ENCODE measurements around the gene LBP.

The LBP gene

GRCh38 chr20:38426006-38426897, 80.0 kb downstream of the LBP start:
- Histone ChIP-seq H3K9ac (ENCODE audit: low read depth in 1 of 2, low read length in 2 of 2) (no peak overlapping the region), H3K9me3 (ENCODE audit: control insufficient read depth in 2 of 2, low read length in 2 of 2) (no peaks in the 10 kb centered on the region), H3K4me1 (ENCODE audit: control insufficient read depth in 2 of 2, insufficient read depth in 2 of 2, low read length in 2 of 2) (no peaks in the 10 kb centered on the region), H3K4me3 (ENCODE audit: low read length in 2 of 2) (no peak overlapping the region), H3K27ac (ENCODE audit: low read depth in 2 of 2, low read length in 2 of 2) (no peak overlapping the region), H3K36me3 (ENCODE audit: control insufficient read depth in 2 of 2, insufficient read depth in 2 of 2, low read length in 2 of 2) (peaks cover 83 to 90% of the 10 kb centered on the region in 2 donors), H3K27me3 (ENCODE audit: control insufficient read depth in 2 of 2, insufficient read depth in 2 of 2, low read length in 2 of 2) (no peaks in the 10 kb centered on the region)

All from mucosa of rectum (tissue), 2 donors.